ENCODE measurements around the gene TPPP.
"Not testable (repeated sequence)": the region's sequence is repeated elsewhere in the genome, so short reads cannot be mapped to it uniquely, and the experiment has no call there.

The TPPP gene

DNA sequence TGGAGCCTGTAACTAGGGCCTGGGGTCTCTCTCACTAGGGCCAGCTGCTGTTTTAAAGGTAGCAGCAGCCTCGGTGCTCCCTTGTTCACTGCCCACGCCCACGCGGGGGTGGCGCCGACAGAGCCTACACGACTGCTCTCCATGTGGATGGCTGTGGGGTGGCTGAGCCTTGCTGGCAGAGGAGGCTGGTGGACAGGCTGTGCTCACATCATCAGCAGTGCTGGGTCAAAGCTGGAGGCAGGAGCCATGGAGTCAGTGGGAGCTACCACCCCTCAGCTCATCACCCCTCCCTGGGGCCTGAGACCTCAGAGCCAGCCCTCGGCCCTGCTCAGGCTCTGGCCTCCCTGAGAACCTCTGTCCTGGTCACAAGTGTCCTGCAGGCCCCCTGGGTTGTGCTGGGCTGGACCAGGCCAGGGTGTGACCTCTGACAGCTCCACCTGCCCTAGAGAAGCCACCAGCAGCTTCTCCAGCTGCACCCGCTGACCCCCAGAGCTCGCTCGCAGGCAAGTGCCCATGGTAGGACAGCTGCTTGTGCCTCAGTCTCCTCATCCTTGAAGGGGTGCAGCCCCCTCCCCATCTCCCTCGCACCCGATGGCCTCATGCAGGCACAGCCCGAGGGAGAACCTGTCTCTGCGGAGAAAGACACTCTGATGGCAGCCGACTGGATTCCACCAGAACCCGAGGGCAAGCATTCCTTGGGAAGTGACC lies 10.3 kb downstream of the TPPP start:
- H3K27me3 ChIP-seq (ENCODE audit: insufficient read depth, low read length); H3K36me3 ChIP-seq (ENCODE audit: insufficient read depth, low read length); H3K4me1 ChIP-seq (ENCODE audit: control insufficient read depth, insufficient read depth, low read length, unreplicated experiment); H3K79me2 ChIP-seq (ENCODE audit: control insufficient read depth, insufficient read depth, low read length, unreplicated experiment); H2AFZ ChIP-seq (ENCODE audit: low read length, unreplicated experiment); H3K27ac ChIP-seq (ENCODE audit: low read depth, low read length); H3K4me3 ChIP-seq (ENCODE audit: low read depth, low read length): not testable (repeated sequence)

DNA sequence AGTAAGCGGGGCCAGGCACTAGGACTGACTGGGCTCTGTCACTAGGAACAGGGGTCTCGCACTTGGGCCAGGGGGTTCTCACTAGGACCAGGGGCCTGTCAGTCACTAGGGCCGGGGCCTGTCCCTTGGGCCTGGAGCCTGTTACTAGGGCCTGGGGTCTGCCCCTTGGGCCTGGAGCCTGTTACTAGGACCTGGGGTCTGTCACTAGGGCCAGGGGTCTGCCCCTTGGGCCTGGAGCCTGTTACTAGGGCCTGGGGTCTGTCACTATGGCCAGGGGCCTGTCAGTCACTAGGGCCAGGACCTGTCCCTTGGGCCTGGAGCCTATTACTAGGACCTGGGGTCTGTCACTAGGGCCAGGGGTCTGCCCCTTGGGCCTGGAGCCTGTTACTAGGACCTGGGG lies 10.9 kb downstream of the TPPP start:
- H2AFZ ChIP-seq (ENCODE audit: low read length, unreplicated experiment); H3K4me1 ChIP-seq (ENCODE audit: control insufficient read depth, insufficient read depth, low read length, unreplicated experiment); H3K27me3 ChIP-seq (ENCODE audit: insufficient read depth, low read length); H3K27ac ChIP-seq (ENCODE audit: low read depth, low read length); H3K36me3 ChIP-seq (ENCODE audit: insufficient read depth, low read length); H3K4me3 ChIP-seq (ENCODE audit: low read depth, low read length); H3K79me2 ChIP-seq (ENCODE audit: control insufficient read depth, insufficient read depth, low read length, unreplicated experiment): not testable (repeated sequence)

DNA sequence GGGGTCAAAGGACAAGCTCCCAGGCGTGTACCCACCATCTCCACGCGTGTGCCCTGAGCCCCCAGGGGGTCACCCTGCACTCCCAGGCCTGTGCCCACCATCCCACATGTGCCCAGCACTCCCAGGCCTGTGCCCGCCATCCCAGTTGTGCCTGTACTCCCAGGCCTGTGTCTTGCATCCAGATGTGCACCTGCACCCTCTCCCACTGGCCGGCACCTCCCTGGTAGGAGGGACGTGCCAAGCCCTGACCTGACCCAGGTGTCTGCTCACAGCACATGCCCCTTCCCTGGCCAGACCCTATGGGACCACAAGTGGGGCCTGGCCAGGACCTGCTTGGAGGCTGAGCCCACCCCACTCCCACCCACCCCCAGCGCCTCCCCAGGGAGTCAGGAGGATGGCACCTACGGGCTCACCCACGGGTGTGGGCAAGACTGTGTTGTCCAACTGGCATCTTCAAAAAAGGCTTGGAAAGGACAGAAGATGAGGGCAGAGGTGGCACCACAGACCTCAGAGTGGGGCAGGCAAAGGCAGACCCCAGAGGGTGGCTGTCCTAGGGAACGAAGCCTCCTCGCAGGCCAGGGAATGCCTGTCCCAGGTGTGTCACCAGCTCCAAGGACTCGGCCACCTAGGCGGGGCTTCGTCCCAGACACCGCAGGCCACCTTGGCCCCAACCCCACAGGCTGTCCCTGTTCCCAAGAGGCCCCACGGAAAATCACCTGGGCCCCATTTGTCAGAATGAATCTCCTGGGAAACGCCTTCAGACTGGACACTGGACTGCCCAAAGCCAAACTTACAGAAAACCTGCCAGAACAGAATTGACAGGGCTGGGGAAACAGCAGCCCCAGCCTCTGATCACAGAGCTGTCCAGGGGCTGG lies 11.6 kb downstream of the TPPP start:
- not testable (repeated sequence) for H3K79me2 ChIP-seq (ENCODE audit: control insufficient read depth, insufficient read depth, low read length, unreplicated experiment); H3K4me3 ChIP-seq (ENCODE audit: low read depth, low read length); H2AFZ ChIP-seq (ENCODE audit: low read length, unreplicated experiment); H3K4me1 ChIP-seq (ENCODE audit: control insufficient read depth, insufficient read depth, low read length, unreplicated experiment); H3K27me3 ChIP-seq (ENCODE audit: insufficient read depth, low read length); H3K27ac ChIP-seq (ENCODE audit: low read depth, low read length); H3K36me3 ChIP-seq (ENCODE audit: insufficient read depth, low read length)

DNA sequence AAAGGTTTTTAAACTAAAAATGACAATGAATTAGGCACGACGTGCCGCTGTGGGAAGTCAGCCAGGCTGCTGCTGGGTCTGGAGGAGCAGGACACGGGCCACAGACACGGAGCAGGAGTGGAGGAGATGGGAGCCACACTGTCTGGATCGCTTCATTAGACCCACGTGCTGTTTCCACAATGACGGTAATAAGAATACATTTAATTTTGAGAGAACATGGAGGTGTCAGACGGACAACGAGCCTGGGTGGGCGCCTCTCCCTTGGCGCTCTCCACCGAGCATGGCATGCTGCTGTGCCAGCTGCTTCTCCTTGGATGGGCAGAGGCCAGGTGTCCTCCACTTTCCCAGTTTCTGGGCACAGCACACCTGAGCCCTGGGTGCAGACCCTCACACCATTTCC lies 12.3 kb downstream of the TPPP start:
- H3K36me3 ChIP-seq (ENCODE audit: insufficient read depth, low read length); H3K27me3 ChIP-seq (ENCODE audit: insufficient read depth, low read length); H3K27ac ChIP-seq (ENCODE audit: low read depth, low read length); H3K4me3 ChIP-seq (ENCODE audit: low read depth, low read length); H3K79me2 ChIP-seq (ENCODE audit: control insufficient read depth, insufficient read depth, low read length, unreplicated experiment); H2AFZ ChIP-seq (ENCODE audit: low read length, unreplicated experiment); H3K4me1 ChIP-seq (ENCODE audit: control insufficient read depth, insufficient read depth, low read length, unreplicated experiment): not testable (repeated sequence)

DNA sequence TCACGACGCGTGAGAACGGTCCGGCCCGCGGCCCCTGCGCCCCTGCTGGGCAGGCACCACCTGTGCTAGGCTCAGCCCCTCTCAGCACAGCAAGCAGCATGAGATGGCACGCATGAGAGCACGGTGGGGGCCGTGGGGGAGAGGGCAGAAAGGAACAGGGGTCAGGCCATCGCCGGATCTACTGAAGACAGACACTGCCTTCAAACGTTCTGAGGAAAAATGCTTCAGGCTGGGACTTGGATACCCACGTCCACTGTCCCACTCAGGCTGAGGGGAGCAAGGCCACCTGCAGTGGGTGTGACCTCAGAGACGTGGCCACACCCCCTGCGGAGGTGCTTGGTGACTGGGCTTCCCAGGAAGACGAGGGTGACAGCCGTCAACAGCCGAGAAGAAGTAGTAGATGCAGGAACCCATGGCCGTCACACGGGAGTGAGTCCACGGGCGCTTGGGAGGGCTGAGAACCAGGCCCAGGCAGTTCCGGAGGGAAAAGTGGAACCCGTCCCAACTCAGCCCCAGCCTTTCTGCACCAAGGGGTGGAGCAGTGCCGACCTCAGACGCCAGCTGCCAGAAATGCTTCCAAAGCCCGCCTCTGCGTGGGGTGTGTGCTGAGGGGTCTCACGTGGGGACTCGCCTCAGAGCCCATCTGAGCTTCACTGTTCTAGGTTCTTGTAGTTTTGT lies 12.9 kb downstream of the TPPP start:
- not testable (repeated sequence) for H3K27me3 ChIP-seq (ENCODE audit: insufficient read depth, low read length); H3K79me2 ChIP-seq (ENCODE audit: control insufficient read depth, insufficient read depth, low read length, unreplicated experiment); H3K36me3 ChIP-seq (ENCODE audit: insufficient read depth, low read length); H2AFZ ChIP-seq (ENCODE audit: low read length, unreplicated experiment); H3K4me1 ChIP-seq (ENCODE audit: control insufficient read depth, insufficient read depth, low read length, unreplicated experiment); H3K27ac ChIP-seq (ENCODE audit: low read depth, low read length); H3K4me3 ChIP-seq (ENCODE audit: low read depth, low read length)

DNA sequence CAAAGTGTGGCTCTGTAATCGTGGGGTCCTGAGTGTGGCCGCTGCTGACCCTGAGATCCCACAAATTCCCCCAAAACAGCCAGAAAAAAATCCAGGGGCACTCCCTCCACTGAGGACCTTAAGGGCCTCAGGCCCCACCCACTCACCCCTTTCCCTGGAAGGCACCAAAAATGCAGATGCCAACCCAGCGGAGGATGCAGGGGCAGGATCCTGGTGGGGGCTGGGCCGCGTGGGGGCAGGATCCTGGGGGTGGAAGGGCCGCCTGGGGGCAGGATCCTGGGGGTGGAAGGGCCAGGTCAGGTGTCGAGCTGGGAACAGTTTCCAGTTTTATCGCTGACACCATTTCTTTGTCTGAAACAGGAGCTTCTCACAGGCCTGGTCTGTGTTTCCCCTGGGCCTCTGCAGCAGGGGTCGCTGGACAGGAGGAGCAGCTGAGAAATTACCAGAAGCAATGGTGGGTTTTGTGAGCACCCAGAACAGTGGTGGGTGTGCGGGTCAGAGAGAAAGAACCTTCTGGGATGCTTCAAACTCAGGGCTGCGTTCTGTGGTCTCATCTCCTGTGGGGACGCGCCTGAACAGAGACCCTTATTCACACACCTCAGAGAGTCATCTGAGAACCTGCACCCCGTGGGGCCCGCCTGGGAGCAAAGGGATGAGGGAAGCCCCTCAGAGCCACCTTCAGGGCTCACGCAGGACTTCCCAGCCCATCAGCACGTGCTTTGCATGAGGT lies 13.8 kb downstream of the TPPP start:
- not testable (repeated sequence) for H3K4me1 ChIP-seq (ENCODE audit: control insufficient read depth, insufficient read depth, low read length, unreplicated experiment); H3K79me2 ChIP-seq (ENCODE audit: control insufficient read depth, insufficient read depth, low read length, unreplicated experiment); H3K27ac ChIP-seq (ENCODE audit: low read depth, low read length); H3K4me3 ChIP-seq (ENCODE audit: low read depth, low read length); H3K27me3 ChIP-seq (ENCODE audit: insufficient read depth, low read length); H2AFZ ChIP-seq (ENCODE audit: low read length, unreplicated experiment); H3K36me3 ChIP-seq (ENCODE audit: insufficient read depth, low read length)

DNA sequence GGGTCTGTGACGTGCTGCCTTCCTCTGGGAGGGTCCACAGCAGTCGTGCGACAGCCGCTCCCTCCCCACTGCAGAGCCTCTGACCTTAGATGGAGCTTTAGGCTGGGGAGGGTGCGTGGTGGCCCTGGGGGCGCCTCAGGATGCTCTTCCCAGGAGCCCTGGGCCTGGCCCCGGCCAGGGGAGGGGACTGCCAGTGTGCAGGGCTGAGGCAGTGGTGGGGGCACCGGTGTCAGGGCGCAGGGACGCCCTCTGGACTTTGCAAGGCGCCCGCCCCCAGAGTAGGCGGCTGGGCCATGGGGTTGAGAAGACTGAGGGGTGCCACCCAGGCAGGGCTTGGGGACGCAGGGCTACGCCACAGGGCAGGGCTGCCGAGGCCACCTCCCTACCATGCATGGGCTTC lies 14.6 kb downstream of the TPPP start:
- not testable (repeated sequence) for H3K36me3 ChIP-seq (ENCODE audit: insufficient read depth, low read length); H3K27ac ChIP-seq (ENCODE audit: low read depth, low read length); H3K4me3 ChIP-seq (ENCODE audit: low read depth, low read length); H3K79me2 ChIP-seq (ENCODE audit: control insufficient read depth, insufficient read depth, low read length, unreplicated experiment); H2AFZ ChIP-seq (ENCODE audit: low read length, unreplicated experiment); H3K4me1 ChIP-seq (ENCODE audit: control insufficient read depth, insufficient read depth, low read length, unreplicated experiment)
- peaks cover 14% of the 10 kb centered on the region; the same call in 1 of the 2 replicates for H3K27me3 ChIP-seq (ENCODE audit: insufficient read depth, low read length)

DNA sequence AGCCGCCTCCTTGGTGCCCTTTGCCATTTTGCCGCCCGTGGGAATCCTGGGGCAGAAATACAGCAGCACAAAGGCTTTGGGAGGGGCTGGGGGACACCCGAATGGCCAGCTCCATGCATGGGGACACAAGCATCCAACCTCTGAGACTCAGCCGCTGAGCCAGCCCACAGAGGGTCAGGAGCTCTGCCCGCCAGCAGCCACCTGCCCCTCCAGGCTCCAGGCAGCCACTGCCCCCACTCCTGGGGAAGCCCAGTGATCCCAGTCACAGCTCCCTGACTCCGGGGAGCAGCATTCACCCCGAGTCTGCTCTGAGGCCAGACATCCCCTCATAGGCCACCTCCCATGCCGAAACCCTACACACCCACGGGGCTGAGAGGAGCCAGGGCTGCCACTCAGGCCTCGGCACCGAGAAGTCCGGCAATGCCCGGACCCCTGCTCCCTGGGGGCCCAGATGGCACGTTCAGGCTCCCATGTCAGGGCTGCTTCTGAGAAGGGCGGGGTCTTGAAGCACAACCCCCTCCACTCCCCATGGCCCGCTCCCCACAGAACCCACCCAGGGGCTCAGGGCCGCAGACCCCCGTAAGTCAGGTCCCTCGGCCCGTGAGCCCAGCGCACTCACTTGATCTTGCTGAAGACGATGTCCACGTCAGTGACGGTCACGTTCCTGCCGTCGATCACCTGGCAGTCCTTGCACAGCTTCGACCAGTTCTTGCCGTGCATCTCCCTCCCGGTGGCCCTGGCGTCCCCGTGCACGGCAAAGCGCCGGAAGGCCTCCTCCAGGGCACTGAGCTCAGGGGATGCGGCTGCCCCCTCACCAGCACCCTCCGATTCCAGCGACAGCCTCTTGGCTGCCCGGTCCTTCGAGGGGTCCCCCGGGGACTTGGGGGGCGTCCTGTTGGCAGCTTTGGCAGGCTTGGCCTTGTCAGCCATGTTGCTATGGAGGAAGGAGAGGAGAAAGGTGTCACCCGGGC lies 15.7 kb downstream of the TPPP start:
- no peaks in the 10 kb centered on the region for H3K79me2 ChIP-seq (ENCODE audit: control insufficient read depth, insufficient read depth, low read length, unreplicated experiment)
- H3K36me3 ChIP-seq (ENCODE audit: insufficient read depth, low read length) = no peaks in the 10 kb centered on the region
- no peak overlapping the region for H3K27ac ChIP-seq (ENCODE audit: low read depth, low read length)

DNA sequence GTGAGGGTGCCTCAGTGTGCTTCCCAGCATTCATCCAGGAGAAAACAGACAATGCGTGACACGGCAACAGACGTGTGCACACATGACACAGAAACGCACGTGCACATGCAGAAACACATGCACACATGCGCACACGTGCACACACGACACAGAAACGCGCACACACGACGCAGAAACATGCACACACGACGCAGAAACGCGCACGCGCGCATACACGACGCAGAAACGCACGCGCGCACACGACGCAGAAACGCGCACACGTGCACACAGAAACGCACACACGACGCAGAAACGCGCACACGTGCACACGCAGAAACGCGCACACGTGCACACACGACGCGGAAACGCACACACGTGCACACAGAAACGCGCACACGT lies 16.5 kb downstream of the TPPP start:
- H2AFZ ChIP-seq (ENCODE audit: low read length, unreplicated experiment) = no peak overlapping the region
- H3K27ac ChIP-seq (ENCODE audit: low read depth, low read length) = no peak overlapping the region
- peaks cover 17% of the 10 kb centered on the region; the same call in 1 of the 2 replicates for H3K27me3 ChIP-seq (ENCODE audit: insufficient read depth, low read length)
- no peaks in the 10 kb centered on the region for H3K79me2 ChIP-seq (ENCODE audit: control insufficient read depth, insufficient read depth, low read length, unreplicated experiment)
- H3K4me1 ChIP-seq (ENCODE audit: control insufficient read depth, insufficient read depth, low read length, unreplicated experiment) = peaks cover 17% of the 10 kb centered on the region
- no peaks in the 10 kb centered on the region for H3K36me3 ChIP-seq (ENCODE audit: insufficient read depth, low read length)
- no peak overlapping the region for H3K4me3 ChIP-seq (ENCODE audit: low read depth, low read length)

More for the DNA sequence above, 15.7 kb downstream of the TPPP start:
- no peak overlapping the region for H3K4me3 ChIP-seq (ENCODE audit: low read depth, low read length)
- no peak overlapping the region for H2AFZ ChIP-seq (ENCODE audit: low read length, unreplicated experiment)
- H3K27me3 ChIP-seq (ENCODE audit: insufficient read depth, low read length) = peaks cover 17% of the 10 kb centered on the region; the same call in 1 of the 2 replicates
- peaks cover 10% of the 10 kb centered on the region for H3K4me1 ChIP-seq (ENCODE audit: control insufficient read depth, insufficient read depth, low read length, unreplicated experiment)

Data from ACC112 (cell line).